ENCODE results near the gene PERM1. TPM values are rescaled to one million over a fixed set of nuclear protein-coding genes. Genes with fewer than 3 reads are reported as not detected.

Gene PERM1
- total RNA-seq, 1 experiment from 2014 or later: 0.39 TPM

- TF ChIP-seq POLR2AphosphoS5 (IDR thresholded peaks at IDR 0.05; ENCODE audit: low read depth, low read length): no peak
- no peak for TF ChIP-seq CEBPB (IDR thresholded peaks at IDR 0.05; ENCODE audit: low read depth)
- TF ChIP-seq MAX (IDR thresholded peaks at IDR 0.05): no peak
- TF ChIP-seq CBX3 (IDR thresholded peaks at IDR 0.05; ENCODE audit: low read depth): no peak
- TF ChIP-seq CTCF (IDR thresholded peaks at IDR 0.05 in 2 of 3, conservative IDR thresholded peaks at IDR 0.05 in 1 of 3; ENCODE audit: borderline replicate concordance in 1 of 3, insufficient read depth in 1 of 3, low read depth in 2 of 3, low read length in 2 of 3): no peak
- TF ChIP-seq ATF3 (IDR thresholded peaks at IDR 0.05): no peak
- TF ChIP-seq TCF7L2 (IDR thresholded peaks at IDR 0.05; ENCODE audit: borderline replicate concordance, extremely low read depth, insufficient read depth, insufficient read length): no peak
- TF ChIP-seq ZNF274 (IDR thresholded peaks at IDR 0.05; ENCODE audit: low read depth, low read length): no peak
- no peak for TF ChIP-seq EZH2phosphoT487 (IDR thresholded peaks at IDR 0.05; ENCODE audit: borderline replicate concordance)
- TF ChIP-seq ZFX (IDR thresholded peaks at IDR 0.05): no peak
These were observed 41.8 kb upstream of the PERM1 start (continued) for GRCh38 chr1:1023700-1024099.

- no peak overlapping the region for H3K4me3 ChIP-seq (replicated peaks in 1 of 2; ENCODE audit: low read depth in 1 of 2, low read length in 2 of 2)
- no peak overlapping the region for H2AFZ ChIP-seq (ENCODE audit: low read depth, low read length, poor library complexity, severe bottlenecking)
- peaks cover 0 to 19% of the 10 kb centered on the region in 2 experiments; a peak in 2 of 4 replicates for H3K36me3 ChIP-seq (ENCODE audit: control insufficient read depth in 1 of 2, insufficient read depth in 2 of 2, low read length in 2 of 2)
- no TSS peak for BruUV-seq (replicated peaks)
- no peak for DNase-seq (ENCODE audit: low read depth, low spot score)
- peak overlapping the region; percentile 98 for H3K4me2 ChIP-seq (ENCODE audit: low read length)
- intact Hi-C loops (cut with micrococcal nuclease): no loop called here
- peaks cover 38 to 59% of the 10 kb centered on the region in 2 experiments for H3K4me1 ChIP-seq (ENCODE audit: control insufficient read depth in 1 of 2, insufficient read depth in 2 of 2, low read length in 2 of 2)
- H3K27me3 ChIP-seq (ENCODE audit: insufficient read depth, low read length): no peaks in the 10 kb centered on the region
- no peak for ATAC-seq
- CTCF ChIA-PET: no interaction called here
- POLR2A ChIA-PET: interaction anchor here (0.6 to 1.6 kb wide), 2 partner anchors 15 to 65 kb away, joined by 3 read pairs; no protein-coding TSS in a partner anchor
- no peaks in the 10 kb centered on the region for H3K9me2 ChIP-seq (ENCODE audit: insufficient read depth)
- peaks cover 68% of the 10 kb centered on the region for H3K79me2 ChIP-seq (ENCODE audit: insufficient read depth, low read length)
- no peaks in the 10 kb centered on the region for H4K20me1 ChIP-seq (ENCODE audit: insufficient read depth)
- RAD21 ChIA-PET (ENCODE audit: low non-redundant PET in 1 of 2, low total read pairs in 2 of 2, uncharacterized antibody in 2 of 2, unreplicated experiment in 2 of 2): no interaction called here
- peak overlapping the region; percentile 87; the same call in 1 of the 2 replicates for H3K27ac ChIP-seq (ENCODE audit: low read depth, low read length)
- H3K9me3 ChIP-seq (ENCODE audit: control insufficient read depth in 1 of 2, insufficient read depth in 1 of 2, low read depth in 1 of 2, low read length in 2 of 2): no peaks in the 10 kb centered on the region
- no peak overlapping the region for H3K9ac ChIP-seq (ENCODE audit: low read length)
- TF ChIP-seq EGR1 (IDR thresholded peaks at IDR 0.05; ENCODE audit: low read depth) (no peak), ZFX (IDR thresholded peaks at IDR 0.05) (no peak), TCF7L2 (IDR thresholded peaks at IDR 0.05; ENCODE audit: borderline replicate concordance, extremely low read depth, insufficient read depth, insufficient read length) (no peak), EZH2phosphoT487 (IDR thresholded peaks at IDR 0.05; ENCODE audit: borderline replicate concordance) (no peak)
These were observed 40.6 kb upstream of the PERM1 start for GRCh38 chr1:1022302-1023009.

Measured in HCT116 (cell line).